ENCODE results near the gene HINT3. TPM values are rescaled to one million over a fixed set of nuclear protein-coding genes. Genes with fewer than 3 reads are reported as not detected.

Gene HINT3
- total and polyA plus RNA-seq, 7 donors = 15.0 to 49.6 (median 41.4) TPM

- H3K4me1 ChIP-seq = peaks cover 0 to 35% (median 29%) of the 10 kb centered on the region in 4 donors
Measured at GRCh38 chr6:125991653-125992052, 35.1 kb downstream of the HINT3 start.

GRCh38 chr6:125994670-125995488 is 38.3 kb downstream of the HINT3 start:
- Histone ChIP-seq H3K36me3 (peaks cover 0 to 25% (median 3%) of the 10 kb centered on the region in 4 donors), H3K4me3 (no peak overlapping the region), H3K9me3 (no peaks in the 10 kb centered on the region), H3K4me1 (peaks cover 0 to 23% (median 16%) of the 10 kb centered on the region in 4 donors), H3K27me3 (no peaks in the 10 kb centered on the region), H3K27ac (no peak overlapping the region)
- intact Hi-C loops (cut with DNase I) = loop anchor here (5.0 to 10.0 kb wide), 2 partner anchors 1127 to 1270 kb away; partner anchors contain the start of gene RNF146
- DNase-seq = no peak
- WGBS, 2 donors = 52 to 74% methylated on average over 5 of the region's 5 CpGs
- TF ChIP-seq EP300 (IDR thresholded peaks at IDR 0.05) = no peak
- TF ChIP-seq POLR2AphosphoS5 (IDR thresholded peaks at IDR 0.05) = no peak
- no peak for TF ChIP-seq POLR2A (IDR thresholded peaks at IDR 0.05)
- TF ChIP-seq CTCF (IDR thresholded peaks at IDR 0.05) = no peak

More at GRCh38 chr6:125991653-125992052, 35.1 kb downstream of the HINT3 start:
- 45 to 81% methylated on average over 1 of the region's 1 CpG for WGBS, 2 donors
- no peaks in the 10 kb centered on the region for H3K27me3 ChIP-seq
- H3K9me3 ChIP-seq = no peaks in the 10 kb centered on the region
- H3K4me3 ChIP-seq = no peak overlapping the region
- intact Hi-C loops (cut with DNase I) = loop anchor here (10.0 kb wide), 1 partner anchor 1273 kb away; the partner anchor contains the start of gene RNF146
- no peaks in the 10 kb centered on the region for H3K36me3 ChIP-seq
- TF ChIP-seq EP300 (IDR thresholded peaks at IDR 0.05) (no peak), CTCF (IDR thresholded peaks at IDR 0.05) (no peak)
- DNase-seq = no peak
- H3K27ac ChIP-seq = peak overlapping the region in 1 of 4 donors; percentile 12

GRCh38 chr6:125995972-125996580 is 39.5 kb downstream of the HINT3 start:
- no peaks in the 10 kb centered on the region for H3K27me3 ChIP-seq
- TF ChIP-seq CTCF (IDR thresholded peaks at IDR 0.05) (peak; percentile 55 to 95 (median 88)), POLR2A (IDR thresholded peaks at IDR 0.05) (no peak)
- 6 to 11% methylated on average over 8 of the region's 8 CpGs for WGBS, 2 donors
- peaks cover 0 to 22% (median 15%) of the 10 kb centered on the region in 4 donors for H3K4me1 ChIP-seq
- H3K9me3 ChIP-seq = no peaks in the 10 kb centered on the region
- DNase-seq = peak; percentile 76
- peaks cover 0 to 31% (median 3%) of the 10 kb centered on the region in 4 donors for H3K36me3 ChIP-seq
- intact Hi-C loops (cut with DNase I) = loop anchor here (5.0 to 10.0 kb wide), 2 partner anchors 1126 to 1269 kb away; partner anchors contain the start of gene RNF146
- H3K4me3 ChIP-seq = peak overlapping the region in 1 of 4 donors; percentile 14
- H3K27ac ChIP-seq = no peak overlapping the region

- H3K4me1 ChIP-seq = no peaks in the 10 kb centered on the region
- TF ChIP-seq CTCF (IDR thresholded peaks at IDR 0.05) = no peak
- H3K9me3 ChIP-seq = no peaks in the 10 kb centered on the region
- H3K27ac ChIP-seq = no peak overlapping the region
- peaks cover 0 to 53% (median 3%) of the 10 kb centered on the region in 4 donors for H3K36me3 ChIP-seq
- H3K27me3 ChIP-seq = no peaks in the 10 kb centered on the region
- DNase-seq = no peak
- intact Hi-C loops (cut with DNase I) = no loop called here
- no peak overlapping the region for H3K4me3 ChIP-seq
- WGBS, 2 donors = 89 to 91% methylated on average over 8 of the region's 8 CpGs
Measured at GRCh38 chr6:126002755-126003679, 46.4 kb downstream of the HINT3 start.

Data from sigmoid colon (tissue), 7 donors.